ENCODE results near the gene EPN1.
A peak's percentile ranks its signal among the peaks of the same experiment; 100 is the strongest.

DNA sequence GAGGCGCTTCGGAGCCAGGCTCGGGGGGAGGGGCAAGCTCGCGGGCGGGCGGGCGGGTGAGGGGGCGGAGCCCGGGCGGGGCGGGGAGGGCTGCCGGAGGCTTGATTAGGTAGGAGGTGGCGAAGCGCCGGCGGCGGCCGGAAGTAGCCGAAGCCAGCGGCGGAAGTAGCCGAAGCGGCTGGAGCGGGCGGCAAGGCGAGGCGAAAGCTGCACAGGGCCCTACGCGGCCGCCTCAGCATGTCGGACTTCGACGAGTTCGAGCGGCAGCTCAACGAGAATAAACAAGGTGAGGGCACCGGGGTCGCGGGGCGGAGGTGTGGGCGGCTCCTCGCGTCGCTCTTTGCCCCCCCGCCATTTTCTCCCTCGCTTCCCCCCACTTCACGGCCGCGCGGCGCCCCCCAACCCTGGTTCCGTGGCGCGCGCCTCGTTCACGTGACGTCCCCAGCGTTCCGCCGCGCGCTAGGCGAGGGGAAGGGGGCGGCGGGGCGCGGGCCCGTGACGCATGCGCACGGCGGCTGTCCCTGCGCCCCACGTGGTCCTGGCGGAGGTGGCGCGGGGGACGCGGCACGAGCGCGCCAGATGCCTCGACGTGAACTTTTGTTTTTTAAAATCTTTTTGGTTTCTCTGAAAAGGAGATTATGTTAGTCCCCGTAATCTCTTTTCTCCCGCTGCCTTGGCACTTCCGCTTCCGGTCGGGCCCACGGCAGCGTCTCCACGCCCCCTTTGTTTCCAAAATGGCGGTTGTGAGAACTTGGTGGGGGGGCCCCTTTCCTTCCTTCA lies 20.0 kb upstream of the EPN1 start, which contains the start of gene U2AF2:
- TF ChIP-seq ZNF274 (CRISPR knock-in tag; IDR thresholded peaks at IDR 0.05) (no peak; the same call in 1 of the 2 replicates), TOE1 (CRISPR knock-in tag; IDR thresholded peaks at IDR 0.05) (no peak), POLR2AphosphoS5 (IDR thresholded peaks at IDR 0.05; ENCODE audit: low read depth, low read length) (peak; percentile 71), BHLHE40 (IDR thresholded peaks at IDR 0.05; ENCODE audit: low read length) (peak; percentile 6; the same call in 1 of the 2 replicates), HOXA7 (CRISPR knock-in tag; IDR thresholded peaks at IDR 0.05) (no peak)
- TF ChIP-seq, protein P1, sequence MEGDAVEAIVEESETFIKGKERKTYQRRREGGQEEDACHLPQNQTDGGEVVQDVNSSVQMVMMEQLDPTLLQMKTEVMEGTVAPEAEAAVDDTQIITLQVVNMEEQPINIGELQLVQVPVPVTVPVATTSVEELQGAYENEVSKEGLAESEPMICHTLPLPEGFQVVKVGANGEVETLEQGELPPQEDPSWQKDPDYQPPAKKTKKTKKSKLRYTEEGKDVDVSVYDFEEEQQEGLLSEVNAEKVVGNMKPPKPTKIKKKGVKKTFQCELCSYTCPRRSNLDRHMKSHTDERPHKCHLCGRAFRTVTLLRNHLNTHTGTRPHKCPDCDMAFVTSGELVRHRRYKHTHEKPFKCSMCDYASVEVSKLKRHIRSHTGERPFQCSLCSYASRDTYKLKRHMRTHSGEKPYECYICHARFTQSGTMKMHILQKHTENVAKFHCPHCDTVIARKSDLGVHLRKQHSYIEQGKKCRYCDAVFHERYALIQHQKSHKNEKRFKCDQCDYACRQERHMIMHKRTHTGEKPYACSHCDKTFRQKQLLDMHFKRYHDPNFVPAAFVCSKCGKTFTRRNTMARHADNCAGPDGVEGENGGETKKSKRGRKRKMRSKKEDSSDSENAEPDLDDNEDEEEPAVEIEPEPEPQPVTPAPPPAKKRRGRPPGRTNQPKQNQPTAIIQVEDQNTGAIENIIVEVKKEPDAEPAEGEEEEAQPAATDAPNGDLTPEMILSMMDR (CRISPR knock-in tag; IDR thresholded peaks at IDR 0.05): no peak; the same call in 1 of the 2 replicates
